ENCODE results near the gene COL8A1.

Gene COL8A1

DNA sequence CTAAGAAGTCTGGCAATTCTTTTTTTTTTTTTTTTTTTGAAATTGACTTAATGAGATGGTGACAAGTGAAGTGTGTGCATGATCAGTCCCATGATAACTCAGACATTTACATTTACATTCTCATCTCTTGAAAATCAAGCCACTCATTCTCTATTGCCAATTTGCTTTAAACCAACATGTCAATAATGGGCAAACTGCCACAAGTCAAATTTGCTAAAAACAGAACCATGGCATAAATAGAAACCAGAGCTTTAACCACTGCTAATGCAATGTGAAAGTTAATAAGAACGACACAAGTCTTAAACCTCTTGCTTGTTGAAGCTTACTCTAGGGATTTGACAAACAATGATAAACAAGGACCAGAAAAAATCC is 12.0 kb upstream of the COL8A1 start:
- Histone ChIP-seq H3K9ac (ENCODE audit: low read length) (no peak overlapping the region), H3K27ac (ENCODE audit: low read depth, low read length) (no peak overlapping the region), H3K27me3 (ENCODE audit: control insufficient read depth, insufficient read depth, low read length) (no peaks in the 10 kb centered on the region), H3K36me3 (ENCODE audit: control insufficient read depth, insufficient read depth, low read length) (no peaks in the 10 kb centered on the region), H3K4me3 (ENCODE audit: low read length) (no peak overlapping the region), H3K4me1 (ENCODE audit: control insufficient read depth, insufficient read depth, low read length) (no peaks in the 10 kb centered on the region)

DNA sequence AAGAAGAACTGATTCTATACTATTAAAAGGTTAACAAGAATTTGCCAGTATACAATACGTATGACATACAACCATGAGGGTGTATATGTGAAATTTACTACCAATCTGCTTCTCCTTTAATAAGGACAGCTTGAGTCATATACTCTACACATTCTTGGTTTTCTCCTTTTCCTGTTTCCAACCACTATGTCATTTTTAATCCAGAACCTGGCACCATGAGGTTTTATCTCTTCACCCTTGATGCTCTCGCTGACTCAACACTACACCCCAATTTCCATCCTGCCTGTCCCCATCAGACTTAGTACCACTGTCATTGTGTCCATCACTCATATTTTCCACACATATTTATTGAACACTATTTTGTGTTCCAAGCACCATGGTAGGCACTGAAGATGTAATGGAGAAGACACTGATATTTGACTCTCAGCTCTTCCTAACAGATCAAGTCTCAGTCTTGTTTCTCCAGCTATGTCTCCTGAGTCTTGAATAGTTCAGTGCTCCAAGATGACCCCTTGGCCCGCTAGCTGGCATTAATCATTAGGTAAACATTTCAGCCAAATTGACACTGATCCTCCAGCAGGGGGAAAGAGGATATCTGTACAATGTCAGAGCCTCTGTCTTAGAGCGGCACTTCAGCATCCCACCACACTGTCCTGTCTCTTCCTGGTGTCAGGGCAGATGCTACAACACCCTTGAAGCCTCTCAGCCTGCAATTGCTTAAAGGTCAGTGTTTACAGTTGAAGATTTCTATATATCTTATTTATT is 11.2 kb upstream of the COL8A1 start:
- Histone ChIP-seq H3K4me1 (ENCODE audit: control insufficient read depth, insufficient read depth, low read length) (no peaks in the 10 kb centered on the region), H3K4me3 (ENCODE audit: low read length) (no peak overlapping the region)

GRCh38 chr3:99630815-99631214 is 7.6 kb upstream of the COL8A1 start:
- Histone ChIP-seq H3K36me3 (ENCODE audit: control insufficient read depth, insufficient read depth, low read length) (no peaks in the 10 kb centered on the region), H3K9ac (ENCODE audit: low read length) (no peak overlapping the region), H3K27ac (ENCODE audit: low read depth, low read length) (no peak overlapping the region), H3K4me3 (ENCODE audit: low read length) (no peak overlapping the region), H3K27me3 (ENCODE audit: control insufficient read depth, insufficient read depth, low read length) (no peaks in the 10 kb centered on the region), H3K4me1 (ENCODE audit: control insufficient read depth, insufficient read depth, low read length) (no peaks in the 10 kb centered on the region)

More for the DNA sequence above, 11.2 kb upstream of the COL8A1 start:
- H3K9ac ChIP-seq (ENCODE audit: low read length) = no peak overlapping the region
- no peaks in the 10 kb centered on the region for H3K27me3 ChIP-seq (ENCODE audit: control insufficient read depth, insufficient read depth, low read length)
- no peaks in the 10 kb centered on the region for H3K36me3 ChIP-seq (ENCODE audit: control insufficient read depth, insufficient read depth, low read length)
- no peak overlapping the region for H3K27ac ChIP-seq (ENCODE audit: low read depth, low read length)

GRCh38 chr3:99633887-99634558 is 4.4 kb upstream of the COL8A1 start:
- Histone ChIP-seq H3K9ac (ENCODE audit: low read length) (no peak overlapping the region), H3K36me3 (ENCODE audit: control insufficient read depth, insufficient read depth, low read length) (no peaks in the 10 kb centered on the region), H3K4me3 (ENCODE audit: low read length) (no peak overlapping the region), H3K4me1 (ENCODE audit: control insufficient read depth, insufficient read depth, low read length) (peaks cover 3% of the 10 kb centered on the region), H3K27me3 (ENCODE audit: control insufficient read depth, insufficient read depth, low read length) (no peaks in the 10 kb centered on the region), H3K27ac (ENCODE audit: low read depth, low read length) (no peak overlapping the region)

GRCh38 chr3:99634881-99635280 is 3.5 kb upstream of the COL8A1 start:
- no peak overlapping the region for H3K27ac ChIP-seq (ENCODE audit: low read depth, low read length)
- no peaks in the 10 kb centered on the region for H3K36me3 ChIP-seq (ENCODE audit: control insufficient read depth, insufficient read depth, low read length)
- H3K27me3 ChIP-seq (ENCODE audit: control insufficient read depth, insufficient read depth, low read length) = peaks cover 2% of the 10 kb centered on the region
- no peak overlapping the region for H3K4me3 ChIP-seq (ENCODE audit: low read length)
- peaks cover 3% of the 10 kb centered on the region for H3K4me1 ChIP-seq (ENCODE audit: control insufficient read depth, insufficient read depth, low read length)
- no peak overlapping the region for H3K9ac ChIP-seq (ENCODE audit: low read length)

- H3K36me3 ChIP-seq (ENCODE audit: control insufficient read depth, insufficient read depth, low read length) = no peaks in the 10 kb centered on the region
- H3K27ac ChIP-seq (ENCODE audit: low read depth, low read length) = no peak overlapping the region
- H3K4me3 ChIP-seq (ENCODE audit: low read length) = no peak overlapping the region
- peaks cover 3% of the 10 kb centered on the region for H3K4me1 ChIP-seq (ENCODE audit: control insufficient read depth, insufficient read depth, low read length)
- H3K27me3 ChIP-seq (ENCODE audit: control insufficient read depth, insufficient read depth, low read length) = peaks cover 2% of the 10 kb centered on the region
- no peak overlapping the region for H3K9ac ChIP-seq (ENCODE audit: low read length)
Measured at GRCh38 chr3:99635348-99635747, 3.0 kb upstream of the COL8A1 start.

GRCh38 chr3:99637016-99637367 is 1.4 kb upstream of the COL8A1 start:
- Histone ChIP-seq H3K4me3 (ENCODE audit: low read length) (peak overlapping the region; percentile 81), H3K27me3 (ENCODE audit: control insufficient read depth, insufficient read depth, low read length) (peaks cover 2% of the 10 kb centered on the region), H3K27ac (ENCODE audit: low read depth, low read length) (peak overlapping the region; percentile 87), H3K4me1 (ENCODE audit: control insufficient read depth, insufficient read depth, low read length) (peaks cover 3% of the 10 kb centered on the region), H3K9ac (ENCODE audit: low read length) (no peak overlapping the region), H3K36me3 (ENCODE audit: control insufficient read depth, insufficient read depth, low read length) (no peaks in the 10 kb centered on the region)

DNA sequence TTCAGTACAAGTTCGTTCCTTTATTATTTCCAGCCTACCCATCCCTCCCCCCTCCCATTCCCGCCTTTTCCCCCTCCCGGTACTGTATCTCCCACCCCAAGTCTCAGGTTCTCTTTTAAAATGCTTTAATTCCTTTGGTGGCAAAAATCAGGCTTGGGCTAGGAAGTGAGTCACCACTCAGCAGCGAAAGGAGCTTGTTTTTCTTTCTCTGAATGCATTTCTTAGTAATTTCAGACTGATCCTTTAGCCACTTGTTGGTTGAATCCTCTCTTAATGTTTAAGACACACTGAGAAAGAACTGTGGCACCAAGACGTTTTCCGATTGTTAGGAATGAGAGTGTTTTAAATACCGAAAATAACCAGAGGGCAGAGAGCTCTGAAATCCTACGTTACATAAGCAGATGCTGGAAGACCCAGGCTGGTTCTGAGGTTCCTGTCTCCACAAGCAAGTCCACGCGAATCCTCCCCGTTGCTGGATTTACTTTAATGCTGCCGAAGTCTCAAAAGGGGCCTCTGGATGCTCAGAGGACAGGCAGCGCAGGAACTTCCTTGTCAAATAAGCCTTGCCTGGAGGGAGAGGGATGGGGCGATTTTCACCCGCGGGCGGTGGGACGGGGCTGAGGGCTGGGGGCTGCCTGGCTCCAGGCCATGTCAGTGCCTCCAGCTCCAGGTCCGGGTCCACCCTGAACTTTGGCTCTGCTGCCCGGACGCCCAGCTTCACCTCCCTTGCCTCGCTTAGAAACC is 854 bp upstream of the COL8A1 start:
- Histone ChIP-seq H3K4me1 (ENCODE audit: control insufficient read depth, insufficient read depth, low read length) (peaks cover 3% of the 10 kb centered on the region), H3K27ac (ENCODE audit: low read depth, low read length) (peak overlapping the region; percentile 87)

GRCh38 chr3:99639579-99639978 is 1.2 kb downstream of the COL8A1 start:
- Histone ChIP-seq H3K4me1 (ENCODE audit: control insufficient read depth, insufficient read depth, low read length) (peaks cover 3% of the 10 kb centered on the region), H3K9ac (ENCODE audit: low read length) (no peak overlapping the region), H3K27ac (ENCODE audit: low read depth, low read length) (peak overlapping the region; percentile 87), H3K4me3 (ENCODE audit: low read length) (no peak overlapping the region), H3K27me3 (ENCODE audit: control insufficient read depth, insufficient read depth, low read length) (peaks cover 2% of the 10 kb centered on the region), H3K36me3 (ENCODE audit: control insufficient read depth, insufficient read depth, low read length) (no peaks in the 10 kb centered on the region)

More for the DNA sequence above, 854 bp upstream of the COL8A1 start:
- Histone ChIP-seq H3K36me3 (ENCODE audit: control insufficient read depth, insufficient read depth, low read length) (no peaks in the 10 kb centered on the region), H3K9ac (ENCODE audit: low read length) (peak overlapping the region; percentile 10), H3K4me3 (ENCODE audit: low read length) (peak overlapping the region; percentile 81), H3K27me3 (ENCODE audit: control insufficient read depth, insufficient read depth, low read length) (peaks cover 2% of the 10 kb centered on the region)

GRCh38 chr3:99640214-99640851 is 1.9 kb downstream of the COL8A1 start:
- H3K4me1 ChIP-seq (ENCODE audit: control insufficient read depth, insufficient read depth, low read length) = peaks cover 9% of the 10 kb centered on the region
- H3K9ac ChIP-seq (ENCODE audit: low read length) = no peak overlapping the region
- no peak overlapping the region for H3K27ac ChIP-seq (ENCODE audit: low read depth, low read length)
- H3K4me3 ChIP-seq (ENCODE audit: low read length) = no peak overlapping the region
- no peaks in the 10 kb centered on the region for H3K36me3 ChIP-seq (ENCODE audit: control insufficient read depth, insufficient read depth, low read length)
- peaks cover 2% of the 10 kb centered on the region for H3K27me3 ChIP-seq (ENCODE audit: control insufficient read depth, insufficient read depth, low read length)

DNA sequence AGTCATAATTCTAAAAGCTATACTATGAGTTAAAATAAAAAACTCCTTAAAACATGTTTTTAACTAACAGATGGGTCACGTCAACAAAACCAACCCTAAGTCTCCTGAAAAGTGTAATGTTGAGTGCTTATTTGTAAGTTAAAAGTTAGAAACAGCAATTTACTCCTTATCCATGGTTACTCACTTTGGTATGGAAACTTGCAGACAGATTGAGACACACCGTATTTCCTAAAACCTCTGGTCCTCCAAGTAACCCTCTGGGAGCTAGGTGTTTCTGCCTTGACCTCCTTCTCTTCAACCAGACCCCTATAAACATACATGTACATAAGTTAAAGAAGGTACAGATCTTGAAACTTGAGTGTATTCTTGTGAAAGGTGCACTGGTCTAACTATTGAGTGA is 3.1 kb downstream of the COL8A1 start:
- Histone ChIP-seq H3K4me3 (ENCODE audit: low read length) (no peak overlapping the region), H3K9ac (ENCODE audit: low read length) (no peak overlapping the region), H3K27ac (ENCODE audit: low read depth, low read length) (peak overlapping the region; percentile 30)

DNA sequence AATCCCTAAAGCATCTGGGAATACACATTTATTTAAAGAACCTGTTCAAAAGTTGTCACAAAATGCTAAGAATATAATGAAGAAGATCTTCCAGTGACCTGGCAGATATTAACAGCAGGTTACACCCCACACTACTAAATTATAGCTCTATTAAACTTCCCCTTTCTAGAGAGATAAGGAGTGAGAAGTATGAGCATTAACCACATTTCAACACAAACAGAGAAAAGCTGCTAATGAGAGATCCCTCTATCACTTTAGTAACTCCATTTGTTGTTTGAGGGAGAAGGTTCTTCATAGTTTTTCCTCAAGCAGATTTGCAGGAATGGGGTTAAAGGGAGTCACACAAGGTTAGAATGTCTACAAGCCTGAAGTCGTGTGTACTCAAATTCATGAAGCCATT is 3.6 kb downstream of the COL8A1 start:
- Histone ChIP-seq H3K36me3 (ENCODE audit: control insufficient read depth, insufficient read depth, low read length) (no peaks in the 10 kb centered on the region), H3K4me1 (ENCODE audit: control insufficient read depth, insufficient read depth, low read length) (peaks cover 6% of the 10 kb centered on the region), H3K27ac (ENCODE audit: low read depth, low read length) (no peak overlapping the region), H3K9ac (ENCODE audit: low read length) (no peak overlapping the region), H3K27me3 (ENCODE audit: control insufficient read depth, insufficient read depth, low read length) (peaks cover 2% of the 10 kb centered on the region), H3K4me3 (ENCODE audit: low read length) (no peak overlapping the region)

More for the DNA sequence above, 3.1 kb downstream of the COL8A1 start:
- Histone ChIP-seq H3K27me3 (ENCODE audit: control insufficient read depth, insufficient read depth, low read length) (peaks cover 2% of the 10 kb centered on the region), H3K4me1 (ENCODE audit: control insufficient read depth, insufficient read depth, low read length) (peaks cover 9% of the 10 kb centered on the region), H3K36me3 (ENCODE audit: control insufficient read depth, insufficient read depth, low read length) (no peaks in the 10 kb centered on the region)

Measured in rectal smooth muscle tissue (tissue), 1 donor.